Testis (tissue), 2 donors: ENCODE measurements around the gene ENAM.

Experiments
- CTCF ChIP-seq, 3 experiments: fragments of 450-650 bp in 2 of 3; fragments of 200-600 bp in 1 of 3; sonication (generic) in 1 of 3; IDR thresholded peaks; one replicate each; pipeline ENCODE4 v1.5.1; 2016 to 2019; ENCODE audit warnings: antibody characterized with exemption in 3 of 3, mild to moderate bottlenecking in 2 of 3, moderate library complexity in 1 of 3
- POLR2A ChIP-seq: fragments of 450-650 bp; IDR thresholded peaks from one replicate; pipeline ENCODE4 v1.6.1; 2017; ENCODE audit warnings: antibody characterized with exemption, mild to moderate bottlenecking, moderate library complexity

DNA sequence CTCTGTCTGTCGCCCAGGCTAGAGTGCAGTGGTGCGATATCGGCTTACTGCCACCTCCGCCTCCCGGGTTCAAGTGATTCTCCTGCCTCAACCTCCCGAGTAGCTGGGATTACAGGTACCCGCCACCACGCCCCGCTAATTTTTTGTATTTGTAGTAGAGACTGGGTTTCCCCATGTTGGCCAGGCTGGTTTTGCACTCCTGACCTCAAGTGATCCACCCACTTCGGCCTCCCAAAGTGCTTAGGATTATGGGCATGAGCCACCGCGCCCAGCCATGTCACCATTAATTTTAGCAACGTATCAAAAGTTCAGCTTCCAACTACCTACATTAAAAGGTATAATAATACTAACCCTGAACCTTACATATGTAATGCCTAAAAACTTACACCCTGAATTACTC is 58.8 kb downstream of the ENAM start:
- TF ChIP-seq CTCF (IDR thresholded peaks at IDR 0.05), result no peak
- no peak for TF ChIP-seq POLR2A
